Breast epithelium (tissue), 4 donors: ENCODE results near the gene PALS1. TPM values are rescaled to one million over a fixed set of nuclear protein-coding genes. Genes with fewer than 3 reads are reported as not detected.

Experiments
- DNase-seq, 2 donors: peaks; one replicate each; pipeline ENCODE4 v3.0.0-alpha.2; 2019; ENCODE audit warnings: low spot score in 2 of 2
- H3K27ac ChIP-seq, 2 donors: fragments of 200-600 bp; sonication (generic) in 1 of 2; one replicate each; pipeline ENCODE4 v1.5.1; 2016 to 2019; ENCODE audit warnings: mild to moderate bottlenecking in 1 of 2
- H3K27me3 ChIP-seq, 2 donors: fragments of 200-600 bp; sonication (generic) in 1 of 2; one replicate each; pipeline versions ENCODE4 v1.5.1 to v1.6.0; 2017 to 2019; ENCODE audit warnings: control low read depth in 1 of 2, mild to moderate bottlenecking in 1 of 2
- H3K36me3 ChIP-seq: fragments of 200-600 bp; one replicate; pipeline ENCODE4 v1.5.1; 2019
- H3K4me1 ChIP-seq, 2 donors: fragments of 200-600 bp; sonication (generic); one replicate each; pipeline ENCODE4 v1.5.1; 2016 to 2019; ENCODE audit warnings: control low read depth in 1 of 2
- H3K4me3 ChIP-seq, 3 donors: fragments of 200-600 bp; sonication (generic); 1 replicate in 2 of 3; 2 replicates in 1 of 3; pipeline ENCODE4 v1.5.1; 2016 to 2019; ENCODE audit warnings: mild to moderate bottlenecking in 3 of 3, moderate library complexity in 2 of 3
- H3K9me3 ChIP-seq, 2 donors: fragments of 200-600 bp; sonication (generic) in 1 of 2; one replicate each; pipeline ENCODE4 v1.5.1; 2016 to 2019; ENCODE audit warnings: control low read depth in 1 of 2
- POLR2A ChIP-seq: fragments of 450-650 bp; IDR thresholded peaks from one replicate; pipeline ENCODE4 v1.6.1; 2016; ENCODE audit warnings: antibody characterized with exemption, mild to moderate bottlenecking, moderate library complexity
- POLR2AphosphoS5 ChIP-seq, 3 donors: sonication (generic); formaldehyde crosslinking; IDR thresholded peaks; one replicate each; pipeline ENCODE4 v1.6.1; 2017; ENCODE audit warnings: antibody characterized with exemption in 3 of 3
- intact Hi-C: fragments of 100-400 bp; cut with DNase I; formaldehyde crosslinking; loops from one replicate; pipeline ENCODE4 v1.15.1; 2023; ENCODE audit warnings: low total_unique reads
- total RNA-seq, 3 donors: library from RNA; depleted of rRNA; stranded (reverse); fragments of >200 nt; gene quantifications; one replicate each; pipeline ENCODE4 v1.1.0, GENCODE V29; 2016
- TF ChIP-seq, protein P1 (sequence below), 3 donors: fragments of 450-650 bp; IDR thresholded peaks; one replicate each; pipeline ENCODE4 v1.5.1; 2016 to 2017; ENCODE audit warnings: antibody characterized with exemption in 3 of 3, mild to moderate bottlenecking in 3 of 3, moderate library complexity in 3 of 3

PALS1 gene
- total RNA-seq, 3 donors from 2014 or later: 15.4 to 41.3 (median 27.2) TPM

DNA sequence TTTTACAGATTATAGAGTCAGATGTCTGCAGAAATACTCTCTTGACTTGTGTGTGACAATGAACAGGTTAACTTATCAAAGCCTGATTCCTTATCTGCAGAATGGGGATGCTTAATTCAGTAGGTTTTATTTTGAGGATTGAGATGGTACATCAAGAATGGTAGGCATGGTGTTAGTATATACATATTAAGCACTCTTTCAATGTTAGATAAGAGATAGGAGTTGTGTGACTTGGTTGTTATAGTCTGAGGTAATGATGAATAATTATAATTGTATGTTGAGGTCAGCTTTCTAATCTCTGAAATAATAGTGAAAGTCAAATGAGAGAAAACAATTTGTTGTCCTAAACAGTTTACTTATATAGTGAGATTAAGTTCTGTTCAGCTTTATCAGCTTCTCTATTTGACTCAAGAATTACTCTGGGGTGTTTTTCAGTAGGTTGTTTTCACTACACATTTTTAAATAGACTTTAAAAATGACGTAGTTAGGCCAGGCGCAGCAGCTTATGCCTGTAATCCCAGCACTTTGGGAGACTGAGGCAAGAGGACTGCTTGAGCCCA lies 11.9 kb downstream of the PALS1 start:
- no peak for DNase-seq
- Histone ChIP-seq H3K36me3 (no peaks in the 10 kb centered on the region), H3K4me1 (no peaks in the 10 kb centered on the region), H3K4me3 (no peak overlapping the region), H3K27ac (no peak overlapping the region), H3K27me3 (no peaks in the 10 kb centered on the region), H3K9me3 (no peaks in the 10 kb centered on the region)
- TF ChIP-seq POLR2AphosphoS5 (IDR thresholded peaks at IDR 0.05) (no peak), POLR2A (no peak)
- TF ChIP-seq, protein P1, sequence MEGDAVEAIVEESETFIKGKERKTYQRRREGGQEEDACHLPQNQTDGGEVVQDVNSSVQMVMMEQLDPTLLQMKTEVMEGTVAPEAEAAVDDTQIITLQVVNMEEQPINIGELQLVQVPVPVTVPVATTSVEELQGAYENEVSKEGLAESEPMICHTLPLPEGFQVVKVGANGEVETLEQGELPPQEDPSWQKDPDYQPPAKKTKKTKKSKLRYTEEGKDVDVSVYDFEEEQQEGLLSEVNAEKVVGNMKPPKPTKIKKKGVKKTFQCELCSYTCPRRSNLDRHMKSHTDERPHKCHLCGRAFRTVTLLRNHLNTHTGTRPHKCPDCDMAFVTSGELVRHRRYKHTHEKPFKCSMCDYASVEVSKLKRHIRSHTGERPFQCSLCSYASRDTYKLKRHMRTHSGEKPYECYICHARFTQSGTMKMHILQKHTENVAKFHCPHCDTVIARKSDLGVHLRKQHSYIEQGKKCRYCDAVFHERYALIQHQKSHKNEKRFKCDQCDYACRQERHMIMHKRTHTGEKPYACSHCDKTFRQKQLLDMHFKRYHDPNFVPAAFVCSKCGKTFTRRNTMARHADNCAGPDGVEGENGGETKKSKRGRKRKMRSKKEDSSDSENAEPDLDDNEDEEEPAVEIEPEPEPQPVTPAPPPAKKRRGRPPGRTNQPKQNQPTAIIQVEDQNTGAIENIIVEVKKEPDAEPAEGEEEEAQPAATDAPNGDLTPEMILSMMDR (IDR thresholded peaks at IDR 0.05): no peak
- intact Hi-C loops: no loop called here

DNA sequence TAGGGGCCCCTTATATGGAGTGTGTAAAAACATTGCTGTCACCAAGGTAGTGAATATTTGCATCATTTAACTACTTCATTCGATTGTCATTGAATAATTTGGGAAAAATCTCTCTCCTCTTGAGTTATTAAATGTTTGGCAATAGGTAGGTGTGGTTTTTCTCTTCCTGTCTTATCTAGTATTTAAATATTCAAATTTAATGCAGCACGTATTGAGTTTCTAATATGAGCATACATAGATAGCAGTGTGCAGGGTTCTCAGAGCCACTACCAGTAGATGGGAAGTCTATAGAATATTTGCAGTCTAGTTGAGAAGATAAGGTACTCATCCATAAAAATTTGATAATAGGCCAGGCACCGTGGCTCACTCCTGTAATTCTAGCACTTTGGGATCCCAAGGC lies 16.7 kb downstream of the PALS1 start:
- Histone ChIP-seq H3K4me3 (no peak overlapping the region), H3K36me3 (no peaks in the 10 kb centered on the region), H3K27ac (no peak overlapping the region), H3K27me3 (no peaks in the 10 kb centered on the region), H3K9me3 (no peaks in the 10 kb centered on the region), H3K4me1 (no peaks in the 10 kb centered on the region)
- intact Hi-C loops: no loop called here
- no peak for DNase-seq
- TF ChIP-seq POLR2A (no peak), POLR2AphosphoS5 (IDR thresholded peaks at IDR 0.05) (no peak)
- TF ChIP-seq, protein P1 (IDR thresholded peaks at IDR 0.05): no peak

DNA sequence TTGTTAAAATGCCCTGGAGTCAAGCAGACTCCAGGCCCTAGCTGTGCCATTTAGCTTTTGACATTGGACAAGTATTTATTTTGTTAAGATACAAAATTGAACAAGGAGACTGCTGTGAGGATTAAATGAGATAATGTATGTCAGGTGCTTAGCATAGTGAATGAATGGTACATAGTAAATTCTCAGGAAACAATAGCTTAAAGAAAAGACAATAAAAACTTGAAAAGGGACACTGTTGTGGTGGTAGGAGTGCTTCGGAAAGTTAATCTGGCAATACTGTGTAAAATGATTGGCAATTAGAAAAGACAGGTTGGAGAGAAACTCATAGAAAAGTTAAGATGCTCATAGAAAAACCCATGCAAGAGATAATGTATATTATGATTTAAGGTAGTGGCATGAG lies 19.7 kb downstream of the PALS1 start:
- Histone ChIP-seq H3K27ac (no peak overlapping the region), H3K27me3 (no peaks in the 10 kb centered on the region), H3K36me3 (no peaks in the 10 kb centered on the region), H3K9me3 (no peaks in the 10 kb centered on the region), H3K4me3 (no peak overlapping the region), H3K4me1 (no peaks in the 10 kb centered on the region)
- no peak for DNase-seq
- TF ChIP-seq POLR2AphosphoS5 (IDR thresholded peaks at IDR 0.05) (no peak), POLR2A (no peak)
- TF ChIP-seq, protein P1 (IDR thresholded peaks at IDR 0.05): no peak
- intact Hi-C loops: no loop called here

DNA sequence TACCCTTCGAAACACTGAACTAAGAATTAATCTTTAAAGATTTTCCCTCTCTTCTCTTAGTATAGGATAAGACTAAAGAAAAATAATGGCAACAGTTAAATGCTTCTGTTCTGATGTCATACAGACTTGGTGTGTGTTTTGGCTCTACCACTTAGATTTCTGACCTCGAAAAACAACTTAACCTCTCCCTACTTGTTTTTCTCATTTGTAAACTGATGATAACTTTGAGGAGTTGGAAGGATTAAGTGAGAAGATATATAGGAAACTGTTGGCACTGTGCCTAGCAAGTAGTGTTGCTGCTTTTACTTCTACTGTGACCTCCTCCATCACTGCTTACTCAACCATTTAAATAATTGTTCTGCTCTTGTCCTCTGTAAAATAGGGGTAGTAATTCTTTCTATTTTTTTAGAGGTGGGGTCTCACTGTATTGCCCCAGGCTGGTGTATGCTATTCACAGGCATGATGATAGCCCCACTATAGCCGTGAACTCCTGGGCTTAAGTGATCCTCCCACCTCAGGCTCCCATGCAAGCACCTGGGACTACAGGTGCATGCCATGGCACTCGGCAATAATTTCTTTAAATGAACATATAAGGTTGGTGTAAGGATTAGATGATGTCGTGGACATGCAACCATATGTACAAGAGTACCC lies 22.4 kb downstream of the PALS1 start:
- DNase-seq: no peak
- Histone ChIP-seq H3K36me3 (no peaks in the 10 kb centered on the region), H3K27me3 (no peaks in the 10 kb centered on the region), H3K27ac (no peak overlapping the region), H3K4me1 (no peaks in the 10 kb centered on the region), H3K9me3 (no peaks in the 10 kb centered on the region), H3K4me3 (no peak overlapping the region)
- TF ChIP-seq, protein P1 (IDR thresholded peaks at IDR 0.05): no peak
- TF ChIP-seq POLR2AphosphoS5 (IDR thresholded peaks at IDR 0.05) (no peak), POLR2A (no peak)
- intact Hi-C loops: no loop called here

DNA sequence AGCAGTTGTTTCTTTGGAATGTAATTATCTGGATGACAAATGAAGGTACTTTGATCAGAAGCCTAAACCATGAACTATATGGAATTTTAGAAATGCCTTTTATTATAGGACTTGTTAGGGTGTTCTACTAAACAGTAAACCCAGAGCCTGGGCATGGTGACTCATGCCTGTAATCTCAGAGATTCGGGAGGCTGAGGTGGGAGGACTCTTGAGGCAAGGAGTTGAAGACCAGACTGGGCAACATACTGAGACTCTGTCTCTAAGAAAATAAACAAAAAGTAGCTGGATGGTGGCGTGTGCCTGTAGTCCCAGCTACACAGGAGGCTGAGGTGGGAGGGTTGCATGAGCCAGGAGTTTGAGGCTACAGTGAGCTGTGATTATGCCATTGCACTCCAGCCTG lies 23.9 kb downstream of the PALS1 start:
- no peak overlapping the region for H3K4me3 ChIP-seq
- no peak for DNase-seq
- no peaks in the 10 kb centered on the region for H3K9me3 ChIP-seq
- no peaks in the 10 kb centered on the region for H3K27me3 ChIP-seq
- no peaks in the 10 kb centered on the region for H3K36me3 ChIP-seq
- intact Hi-C loops: no loop called here
- peaks cover 0 to 9% of the 10 kb centered on the region in 2 donors for H3K4me1 ChIP-seq
- TF ChIP-seq POLR2AphosphoS5 (IDR thresholded peaks at IDR 0.05): no peak
- TF ChIP-seq, protein P1 (IDR thresholded peaks at IDR 0.05): no peak
- TF ChIP-seq POLR2A: no peak
- no peak overlapping the region for H3K27ac ChIP-seq
